Inferior parietal cortex (tissue), 1 donor: ENCODE data around the gene BACE1-AS.
"Not testable (repeated sequence)": the region's sequence is repeated elsewhere in the genome, so short reads cannot be mapped to it uniquely, and the experiment has no call there.

ENCODE experiments used
- DNase-seq: peaks from one replicate; pipeline ENCODE4 v3.0.0-alpha.2; 2016; ENCODE audit errors: extremely low spot score

Gene BACE1-AS

DNA sequence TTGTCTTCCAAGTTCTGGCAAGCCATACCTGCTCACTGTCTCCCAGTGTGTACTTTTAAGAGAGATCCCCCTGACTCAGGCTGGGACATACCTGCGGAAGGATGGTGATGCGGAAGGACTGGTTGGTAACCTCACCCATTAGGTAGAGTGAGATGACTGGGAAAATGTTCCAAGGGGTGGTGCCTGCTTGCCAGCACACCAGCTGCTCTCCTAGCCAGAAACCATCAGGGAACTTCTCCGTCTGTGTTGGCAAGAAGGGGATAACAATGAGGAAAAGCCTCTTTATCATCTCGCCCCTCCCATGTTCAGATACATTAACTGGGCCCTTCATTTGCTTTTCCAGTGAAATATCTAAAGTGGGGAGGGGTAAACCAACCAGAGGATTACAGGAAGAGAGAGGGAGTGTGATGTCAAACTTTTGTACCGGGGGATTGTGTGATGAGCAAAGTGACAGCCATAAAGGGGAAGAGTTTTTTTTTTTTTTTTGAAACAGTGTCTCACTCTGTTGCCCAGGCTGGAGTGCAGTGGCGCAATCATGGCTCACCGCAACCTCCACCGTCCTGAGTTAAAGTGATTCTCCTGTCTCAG lies at the start of gene BACE1-AS:
Gene BACE1-AS, plus strand, starts transcription at position 538 of the 588 bp plus-strand sequence.
- no peak for DNase-seq

GRCh38 chr11:117248341-117248740 lies 42.8 kb upstream of the BACE1-AS start:
- no peak for DNase-seq

DNA sequence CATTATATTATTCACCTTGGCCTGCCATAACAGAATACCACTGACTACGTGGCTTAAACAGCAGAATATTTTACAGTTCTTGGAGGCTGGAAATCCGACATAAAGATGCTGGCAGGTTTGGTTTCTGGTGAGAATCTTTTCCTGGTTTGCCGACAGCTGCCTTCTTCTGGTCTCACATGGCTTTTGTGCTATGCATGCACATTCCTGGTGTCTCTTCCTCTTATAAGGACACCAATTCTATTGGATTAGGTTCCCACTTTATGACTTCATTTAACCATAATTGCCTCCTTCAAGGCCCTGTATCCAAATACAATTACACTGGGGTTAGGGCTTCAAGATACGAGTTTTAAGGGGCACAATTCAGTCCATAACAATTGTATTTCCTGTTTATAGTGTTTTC lies 41.6 kb upstream of the BACE1-AS start:
- DNase-seq = no peak

- no peak for DNase-seq
Observed at GRCh38 chr11:117251506-117251905, 39.6 kb upstream of the BACE1-AS start.

DNA sequence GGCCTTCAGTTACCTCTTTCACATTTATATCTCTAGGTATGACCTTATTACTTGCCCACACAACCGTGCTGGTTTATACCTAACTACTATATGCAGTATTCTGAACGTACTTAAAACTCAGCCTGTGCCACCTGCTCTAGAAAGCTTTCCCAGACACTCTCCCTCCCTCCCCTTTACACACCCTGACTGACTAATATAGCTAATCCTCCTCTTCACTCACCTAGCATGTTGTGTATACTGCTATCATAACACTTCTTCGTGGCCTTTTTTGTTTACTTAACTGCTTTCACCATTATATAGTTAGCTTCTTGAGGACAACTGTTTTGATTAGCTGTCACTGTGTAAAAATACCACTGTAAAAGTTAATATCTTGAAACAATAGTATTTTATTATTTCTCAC lies 35.2 kb upstream of the BACE1-AS start:
- DNase-seq = no peak

- DNase-seq = no peak
Observed at GRCh38 chr11:117256573-117256972, 34.6 kb upstream of the BACE1-AS start.

- DNase-seq = no peak
Observed at GRCh38 chr11:117258576-117258975, 32.6 kb upstream of the BACE1-AS start.

- DNase-seq = no peak
Observed at GRCh38 chr11:117259417-117259816, 31.7 kb upstream of the BACE1-AS start.

DNA sequence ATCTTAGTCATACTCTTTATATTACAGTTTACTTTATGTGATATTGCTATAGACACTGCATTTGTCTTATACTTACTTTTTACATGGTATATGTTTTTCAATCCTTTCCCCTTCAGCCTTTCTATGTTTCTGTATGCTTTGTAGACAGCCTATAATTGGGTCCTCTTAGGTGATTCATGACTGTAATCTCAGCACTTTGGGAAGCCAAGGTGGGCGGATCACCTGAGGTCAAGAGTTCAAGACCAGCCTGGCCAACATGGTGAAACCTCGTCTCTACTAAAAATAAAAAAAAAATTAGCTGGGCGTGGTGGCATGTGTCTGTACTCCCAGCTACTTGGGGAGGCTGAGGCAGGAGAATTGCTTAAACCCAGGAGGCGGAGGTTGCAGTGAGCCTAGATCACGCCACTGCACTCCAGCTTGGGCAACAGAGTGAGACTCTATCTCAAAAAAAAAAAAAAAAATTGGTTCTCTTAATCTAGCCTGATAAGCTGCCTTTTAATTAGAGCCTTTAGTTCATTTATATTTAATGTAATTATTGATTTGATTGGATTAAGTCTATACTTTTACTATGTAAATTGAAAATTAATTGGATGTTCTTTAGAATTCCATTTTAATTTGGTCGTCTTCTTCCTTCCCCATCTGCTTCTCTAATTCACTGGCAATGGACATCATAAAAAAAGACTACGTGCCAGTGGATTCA lies 26.4 kb upstream of the BACE1-AS start:
- DNase-seq = not testable (repeated sequence)

GRCh38 chr11:117265745-117266144 lies 25.4 kb upstream of the BACE1-AS start:
- no peak for DNase-seq

DNA sequence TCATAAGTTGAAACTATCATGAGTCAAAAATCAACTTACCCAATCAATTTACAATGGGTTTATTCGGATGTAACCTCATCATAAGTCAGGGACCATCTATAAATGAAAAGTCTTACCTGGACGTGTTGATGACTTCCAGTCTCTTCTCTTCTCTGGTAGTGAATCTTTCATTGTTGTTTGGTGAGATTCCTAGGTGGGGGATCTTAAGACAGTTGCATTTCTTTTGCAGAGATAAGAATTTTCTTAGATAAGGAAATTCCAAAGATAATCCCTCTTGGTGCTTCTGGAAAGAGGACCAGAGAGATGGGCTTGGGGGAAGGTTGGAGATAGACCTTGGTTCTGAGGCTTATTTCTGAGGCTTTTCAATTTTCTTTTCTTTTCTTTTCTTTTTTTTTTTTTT lies 21.3 kb upstream of the BACE1-AS start:
- DNase-seq = no peak

- DNase-seq = no peak
Observed at GRCh38 chr11:117271208-117271607, 19.9 kb upstream of the BACE1-AS start.

GRCh38 chr11:117272175-117272574 lies 19.0 kb upstream of the BACE1-AS start:
- not testable (repeated sequence) for DNase-seq

DNA sequence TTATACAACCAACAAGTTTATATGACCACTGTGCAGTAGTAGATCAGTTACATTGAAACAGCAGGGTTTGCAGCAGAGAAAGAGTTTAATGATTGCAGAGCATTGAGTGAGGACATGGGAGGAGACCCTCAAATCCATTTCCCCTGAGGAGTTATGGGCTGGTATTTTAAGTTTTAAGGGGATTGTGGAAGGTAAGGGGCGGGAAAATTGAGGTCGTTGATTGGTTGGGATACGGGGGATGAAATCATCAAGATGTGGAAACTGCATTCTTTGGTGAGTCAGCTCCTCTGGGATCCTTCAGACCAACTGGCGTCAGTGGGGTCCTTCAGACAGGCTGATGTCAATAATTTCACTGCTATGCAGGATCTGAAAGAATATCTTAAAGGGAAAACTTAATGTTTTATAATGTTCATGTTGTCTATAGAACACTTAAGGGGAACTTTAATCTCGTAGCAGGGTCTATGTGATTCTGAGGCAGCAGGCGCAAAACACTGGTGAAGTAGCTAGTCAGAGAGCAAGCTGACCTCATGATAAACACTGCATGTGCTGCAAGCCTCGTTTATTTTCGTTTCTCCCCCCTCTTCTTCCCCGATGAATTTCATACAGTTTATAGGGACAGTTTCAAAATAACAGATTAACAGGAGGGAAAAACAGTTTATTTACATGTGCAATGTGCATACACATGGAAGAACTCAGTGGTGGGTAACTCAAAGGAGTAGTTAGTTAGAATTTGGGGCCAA lies 17.4 kb upstream of the BACE1-AS start:
- DNase-seq = no peak

DNA sequence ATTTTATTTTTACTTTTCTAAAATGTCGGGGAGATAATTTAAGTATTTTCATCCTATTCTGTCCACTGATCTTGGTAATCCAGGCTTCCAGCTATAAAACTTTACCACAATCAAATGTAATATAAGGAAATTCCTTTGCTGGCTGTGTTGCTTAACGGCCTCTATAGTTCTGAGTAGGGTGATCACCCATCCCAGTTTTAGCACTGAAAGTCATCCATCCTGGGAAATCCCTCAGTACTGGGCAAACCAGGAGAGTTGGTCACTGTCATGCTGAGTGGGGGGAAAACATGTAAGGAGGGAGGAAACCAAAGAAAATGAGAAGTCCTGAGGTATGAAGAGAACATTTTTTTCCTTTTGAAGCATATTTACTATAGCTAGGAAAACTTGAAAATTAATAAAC lies 12.8 kb upstream of the BACE1-AS start:
- no peak for DNase-seq

GRCh38 chr11:117279711-117280376 lies 11.3 kb upstream of the BACE1-AS start:
- no peak for DNase-seq

- no peak for DNase-seq
Observed at GRCh38 chr11:117281159-117281558, 10.0 kb upstream of the BACE1-AS start.

GRCh38 chr11:117281869-117282268 lies 9.3 kb upstream of the BACE1-AS start:
- no peak for DNase-seq

- no peak for DNase-seq
Observed at GRCh38 chr11:117282956-117283355, 8.2 kb upstream of the BACE1-AS start.

DNA sequence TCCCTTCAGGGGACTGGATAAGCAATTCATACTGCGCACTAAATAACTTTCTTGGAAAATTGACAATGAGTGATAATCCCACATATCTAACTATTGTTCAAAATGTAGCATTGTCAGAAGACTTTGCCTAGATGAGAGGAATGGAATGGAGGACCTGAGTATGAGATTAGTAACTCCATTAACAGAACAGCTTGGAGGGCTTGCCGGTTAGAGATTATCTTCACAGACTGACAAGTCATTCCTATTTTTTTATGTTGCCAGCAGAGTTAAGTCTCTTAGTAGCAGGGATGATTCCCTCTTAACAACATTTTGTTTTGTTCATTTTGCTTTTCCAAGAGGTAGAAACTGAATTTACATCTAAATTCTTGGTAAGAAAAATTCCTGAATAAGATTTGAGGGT lies 7.1 kb upstream of the BACE1-AS start:
- DNase-seq = no peak

- no peak for DNase-seq
Observed at GRCh38 chr11:117286588-117286987, 4.6 kb upstream of the BACE1-AS start.

GRCh38 chr11:117287668-117288067 lies 3.5 kb upstream of the BACE1-AS start:
- no peak for DNase-seq
